Suppressor macrophage treated with lipopolysaccharide for 4 hours (primary cell): ENCODE results near the gene PDYN.
"Not testable (repeated sequence)": the region's sequence is repeated elsewhere in the genome, so short reads cannot be mapped to it uniquely, and the experiment has no call there.

Experiments
- DNase-seq: peaks from one replicate; pipeline ENCODE4 v3.0.0-alpha.2; 2020

The PDYN gene

GRCh38 chr20:1993986-1994385 lies at the start of gene PDYN:
Gene PDYN (minus strand): TSS chr20:1994058. CDS start chr20:1983084, 10,974 bp downstream.
- DNase-seq = no peak

- DNase-seq = peak; percentile 25
Observed at GRCh38 chr20:2042400-2042799, 48.5 kb upstream of the PDYN start.

- DNase-seq = no peak
Observed at GRCh38 chr20:2038161-2038560, 44.3 kb upstream of the PDYN start.

GRCh38 chr20:2037296-2037914 lies 43.5 kb upstream of the PDYN start:
- no peak for DNase-seq

- DNase-seq = not testable (repeated sequence)
Observed at GRCh38 chr20:2036357-2036756, 42.5 kb upstream of the PDYN start.

GRCh38 chr20:2032168-2032567 lies 38.3 kb upstream of the PDYN start:
- DNase-seq = no peak

- DNase-seq = no peak
Observed at GRCh38 chr20:2026514-2026913, 32.7 kb upstream of the PDYN start.

GRCh38 chr20:2026004-2026403 lies 32.1 kb upstream of the PDYN start:
- no peak for DNase-seq

GRCh38 chr20:2023151-2023550 lies 29.3 kb upstream of the PDYN start:
- DNase-seq = no peak

- DNase-seq = no peak
Observed at GRCh38 chr20:2022163-2022562, 28.3 kb upstream of the PDYN start.

GRCh38 chr20:2010533-2010932 lies 16.7 kb upstream of the PDYN start:
- DNase-seq = no peak

- peak; percentile 65 for DNase-seq
Observed at GRCh38 chr20:2006452-2007361, 12.8 kb upstream of the PDYN start.

GRCh38 chr20:2005831-2006426 lies 12.1 kb upstream of the PDYN start:
- peak; percentile 75 for DNase-seq

- DNase-seq = no peak
Observed at GRCh38 chr20:2005359-2005758, 11.5 kb upstream of the PDYN start.

GRCh38 chr20:2004171-2004570 lies 10.3 kb upstream of the PDYN start:
- DNase-seq = no peak

- DNase-seq = no peak
Observed at GRCh38 chr20:2002365-2002764, 8.5 kb upstream of the PDYN start.

GRCh38 chr20:2001119-2001518 lies 7.3 kb upstream of the PDYN start:
- no peak for DNase-seq

- no peak for DNase-seq
Observed at GRCh38 chr20:2000285-2000684, 6.4 kb upstream of the PDYN start.

GRCh38 chr20:1998715-1999114 lies 4.9 kb upstream of the PDYN start:
- no peak for DNase-seq

- DNase-seq = no peak
Observed at GRCh38 chr20:1998193-1998520, 4.3 kb upstream of the PDYN start.

- DNase-seq = no peak
Observed at GRCh38 chr20:1997483-1998192, 3.8 kb upstream of the PDYN start.

- no peak for DNase-seq
Observed at GRCh38 chr20:1995531-1996310, 1.9 kb upstream of the PDYN start.

GRCh38 chr20:1994627-1995026 lies 769 bp upstream of the PDYN start:
- DNase-seq = no peak
